Measurements from ENCODE around the gene C8B. TPM values are rescaled to one million over a fixed set of nuclear protein-coding genes. Genes with fewer than 3 reads are reported as not detected.

The C8B gene
- total and polyA plus RNA-seq, 2 of the 13 experiments (the other 11 are each of a cell fraction or from before 2014, with no cell fraction given) = 8.4 to 11.3 TPM

DNA sequence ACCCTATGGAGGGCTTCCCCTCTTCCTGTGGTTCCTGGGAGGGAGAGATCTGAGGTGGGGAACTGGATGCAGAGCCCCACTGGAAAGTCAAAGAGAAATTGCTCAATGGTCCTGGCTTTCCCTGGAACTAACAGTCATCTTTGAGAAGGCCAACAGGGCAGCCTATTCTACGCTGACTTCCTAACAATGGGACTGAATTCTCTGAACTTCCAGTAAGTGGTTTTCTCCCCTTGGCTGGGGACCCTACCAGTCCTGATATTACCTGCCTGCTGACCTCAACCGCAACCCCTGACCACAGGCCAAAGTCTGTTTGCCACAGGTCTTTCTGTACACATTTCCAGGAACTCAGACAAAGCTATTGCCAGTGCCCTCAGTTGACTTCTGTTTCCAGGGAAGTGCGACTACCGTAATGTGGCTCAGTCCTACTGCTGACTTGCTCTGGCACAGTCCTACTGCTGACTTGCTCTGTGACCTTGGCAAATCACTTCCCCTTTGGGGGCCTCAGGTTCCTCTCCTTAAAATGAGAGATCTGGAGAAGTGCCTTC lies 55.3 kb downstream of the C8B start (continued):
- TF ChIP-seq, protein P1, sequence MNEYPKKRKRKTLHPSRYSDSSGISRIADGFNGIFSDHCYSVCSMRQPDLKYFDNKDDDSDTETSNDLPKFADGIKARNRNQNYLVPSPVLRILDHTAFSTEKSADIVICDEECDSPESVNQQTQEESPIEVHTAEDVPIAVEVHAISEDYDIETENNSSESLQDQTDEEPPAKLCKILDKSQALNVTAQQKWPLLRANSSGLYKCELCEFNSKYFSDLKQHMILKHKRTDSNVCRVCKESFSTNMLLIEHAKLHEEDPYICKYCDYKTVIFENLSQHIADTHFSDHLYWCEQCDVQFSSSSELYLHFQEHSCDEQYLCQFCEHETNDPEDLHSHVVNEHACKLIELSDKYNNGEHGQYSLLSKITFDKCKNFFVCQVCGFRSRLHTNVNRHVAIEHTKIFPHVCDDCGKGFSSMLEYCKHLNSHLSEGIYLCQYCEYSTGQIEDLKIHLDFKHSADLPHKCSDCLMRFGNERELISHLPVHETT (CRISPR knock-in tag; conservative IDR thresholded peaks at IDR 0.05) = no peak
- TF ChIP-seq BHLHE40 (IDR thresholded peaks at IDR 0.05; ENCODE audit: low read length) = peak; percentile 54; the same call in 1 of the 2 replicates
- TF ChIP-seq STAG1 (CRISPR knock-in tag; IDR thresholded peaks at IDR 0.05) = peak; percentile 44
- TF ChIP-seq AGO2 (optimal IDR thresholded peaks at IDR 0.05; ENCODE audit: low read depth, low read length) = no peak
- TF ChIP-seq, protein P2, sequence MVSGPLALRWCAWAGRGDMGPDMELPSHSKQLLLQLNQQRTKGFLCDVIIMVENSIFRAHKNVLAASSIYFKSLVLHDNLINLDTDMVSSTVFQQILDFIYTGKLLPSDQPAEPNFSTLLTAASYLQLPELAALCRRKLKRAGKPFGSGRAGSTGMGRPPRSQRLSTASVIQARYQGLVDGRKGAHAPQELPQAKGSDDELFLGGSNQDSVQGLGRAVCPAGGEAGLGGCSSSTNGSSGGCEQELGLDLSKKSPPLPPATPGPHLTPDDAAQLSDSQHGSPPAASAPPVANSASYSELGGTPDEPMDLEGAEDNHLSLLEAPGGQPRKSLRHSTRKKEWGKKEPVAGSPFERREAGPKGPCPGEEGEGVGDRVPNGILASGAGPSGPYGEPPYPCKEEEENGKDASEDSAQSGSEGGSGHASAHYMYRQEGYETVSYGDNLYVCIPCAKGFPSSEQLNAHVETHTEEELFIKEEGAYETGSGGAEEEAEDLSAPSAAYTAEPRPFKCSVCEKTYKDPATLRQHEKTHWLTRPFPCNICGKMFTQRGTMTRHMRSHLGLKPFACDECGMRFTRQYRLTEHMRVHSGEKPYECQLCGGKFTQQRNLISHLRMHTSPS (CRISPR knock-in tag; IDR thresholded peaks at IDR 0.05; ENCODE audit: low read depth) = peak; percentile 90
- TF ChIP-seq NR2F1 (CRISPR knock-in tag; IDR thresholded peaks at IDR 0.05) = peak; percentile 97 to 98
- TF ChIP-seq ZNF839 (CRISPR knock-in tag; IDR thresholded peaks at IDR 0.05; ENCODE audit: borderline replicate concordance) = no peak
- peak; percentile 88 for TF ChIP-seq ZNF747 (CRISPR knock-in tag; IDR thresholded peaks at IDR 0.05; ENCODE audit: borderline replicate concordance)
- peak; percentile 100 for TF ChIP-seq BCL6 (CRISPR knock-in tag; IDR thresholded peaks at IDR 0.05)
- TF ChIP-seq SIN3A (IDR thresholded peaks at IDR 0.05; ENCODE audit: borderline replicate concordance, low read depth, low read length) = 0 out of 2 replicates have a peak, but pooled peaks have one; percentile 59
- TF ChIP-seq KDM5A (IDR thresholded peaks at IDR 0.05; ENCODE audit: borderline replicate concordance, low read length) = no peak
- no peak; the same call in 1 of the 2 replicates for TF ChIP-seq ZFP1 (CRISPR knock-in tag; IDR thresholded peaks at IDR 0.05)
- peak; percentile 97 for TF ChIP-seq SOX5 (CRISPR knock-in tag; IDR thresholded peaks at IDR 0.05; ENCODE audit: borderline replicate concordance)
- TF ChIP-seq ZNF713 (CRISPR knock-in tag; IDR thresholded peaks at IDR 0.05) = no peak
- TF ChIP-seq JUN (CRISPR knock-in tag; IDR thresholded peaks at IDR 0.05) = peak; percentile 86
- TF ChIP-seq EED (CRISPR knock-in tag; IDR thresholded peaks at IDR 0.05) = no peak
- TF ChIP-seq SP5 (CRISPR knock-in tag; IDR thresholded peaks at IDR 0.05; ENCODE audit: borderline replicate concordance, low read depth) = 0 out of 2 replicates have a peak, but pooled peaks have one; percentile 47
- TF ChIP-seq PTBP1 (IDR thresholded peaks at IDR 0.05; ENCODE audit: low read depth, low read length, poor library complexity, severe bottlenecking) = no peak
- no peak for TF ChIP-seq SP140L (CRISPR knock-in tag; IDR thresholded peaks at IDR 0.05; ENCODE audit: borderline replicate concordance)
- TF ChIP-seq ZNF12 (CRISPR knock-in tag; IDR thresholded peaks at IDR 0.05) = no peak
- no peak; the same call in 1 of the 2 replicates for TF ChIP-seq ZNF749 (CRISPR knock-in tag; IDR thresholded peaks at IDR 0.05; ENCODE audit: borderline replicate concordance)
- no peak for TF ChIP-seq ARHGAP35 (CRISPR knock-in tag; IDR thresholded peaks at IDR 0.05; ENCODE audit: borderline replicate concordance)
- TF ChIP-seq ZNF256 (CRISPR knock-in tag; conservative IDR thresholded peaks at IDR 0.05) = no peak
- peak; percentile 91 for TF ChIP-seq TEAD3 (CRISPR knock-in tag; optimal IDR thresholded peaks at IDR 0.05; ENCODE audit: borderline replicate concordance)
- TF ChIP-seq, protein P3, sequence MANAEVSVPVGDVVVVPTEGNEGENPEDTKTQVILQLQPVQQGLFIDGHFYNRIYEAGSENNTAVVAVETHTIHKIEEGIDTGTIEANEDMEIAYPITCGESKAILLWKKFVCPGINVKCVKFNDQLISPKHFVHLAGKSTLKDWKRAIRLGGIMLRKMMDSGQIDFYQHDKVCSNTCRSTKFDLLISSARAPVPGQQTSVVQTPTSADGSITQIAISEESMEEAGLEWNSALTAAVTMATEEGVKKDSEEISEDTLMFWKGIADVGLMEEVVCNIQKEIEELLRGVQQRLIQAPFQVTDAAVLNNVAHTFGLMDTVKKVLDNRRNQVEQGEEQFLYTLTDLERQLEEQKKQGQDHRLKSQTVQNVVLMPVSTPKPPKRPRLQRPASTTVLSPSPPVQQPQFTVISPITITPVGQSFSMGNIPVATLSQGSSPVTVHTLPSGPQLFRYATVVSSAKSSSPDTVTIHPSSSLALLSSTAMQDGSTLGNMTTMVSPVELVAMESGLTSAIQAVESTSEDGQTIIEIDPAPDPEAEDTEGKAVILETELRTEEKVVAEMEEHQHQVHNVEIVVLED (CRISPR knock-in tag; IDR thresholded peaks at IDR 0.05; ENCODE audit: borderline replicate concordance) = no peak
- no peak for TF ChIP-seq CHCHD3 (CRISPR knock-in tag; IDR thresholded peaks at IDR 0.05)
- TF ChIP-seq ZSCAN9 (CRISPR knock-in tag; IDR thresholded peaks at IDR 0.05; ENCODE audit: borderline replicate concordance) = peak; percentile 87
- no peak for TF ChIP-seq CBX2 (IDR thresholded peaks at IDR 0.05; ENCODE audit: low read depth, low read length)
- TF ChIP-seq CBX2 (CRISPR knock-in tag; IDR thresholded peaks at IDR 0.05; ENCODE audit: low read depth) = no peak

Data from HepG2 (cell line).